Panc1 (cell line): Measurements from ENCODE around the gene ADGRV1.

ENCODE experiments used
- CTCF ChIP-seq: fragments of 450-650 bp; IDR thresholded peaks from 2 replicates; pipeline ENCODE4 v1.5.1; 2017; ENCODE audit warnings: mild to moderate bottlenecking
- POLR2AphosphoS5 ChIP-seq: IDR thresholded peaks from 2 replicates; pipeline ENCODE4 v1.6.1; 2012; ENCODE audit warnings: mild to moderate bottlenecking, low read depth, low read length, moderate library complexity
- REST ChIP-seq, 2 experiments: IDR thresholded peaks; 2 replicates each; pipeline ENCODE4 v1.6.1; 2011 to 2012; ENCODE audit warnings: low read depth in 2 of 2, control low read depth in 1 of 2, low read length in 1 of 2, mild to moderate bottlenecking in 1 of 2, moderate library complexity in 1 of 2; ENCODE audit not compliant: insufficient read depth in 1 of 2
- SIN3A ChIP-seq: IDR thresholded peaks from 2 replicates; pipeline ENCODE4 v1.6.1; 2012; ENCODE audit warnings: low read depth, mild to moderate bottlenecking, low read length, moderate library complexity, borderline replicate concordance; ENCODE audit not compliant: insufficient read depth
- TCF7L2 ChIP-seq: IDR thresholded peaks from 2 replicates; pipeline ENCODE4 v1.6.1; 2011; ENCODE audit warnings: mild to moderate bottlenecking, low read depth, low read length, inconsistent platforms

- TF ChIP-seq SIN3A (no peak), REST (IDR thresholded peaks at IDR 0.05; ENCODE audit: insufficient read depth in 1 of 2, low read depth in 2 of 2, low read length in 1 of 2) (no peak), CTCF (no peak), POLR2AphosphoS5 (no peak), TCF7L2 (no peak)
These were observed 499.6 kb downstream of the ADGRV1 start for GRCh38 chr5:91058155-91058554.
